ENCODE measurements around the gene WDFY2. TPM values are rescaled to one million over a fixed set of nuclear protein-coding genes. Genes with fewer than 3 reads are reported as not detected.

The WDFY2 gene
- total and polyA plus RNA-seq, 2 of the 13 experiments (the other 11 are each of a cell fraction or from before 2014, with no cell fraction given), result 22.6 to 27.0 TPM

GRCh38 chr13:51552027-51552426, 32.2 kb upstream of the WDFY2 start:
- H3K4me1 ChIP-seq (ENCODE audit: insufficient read depth, low read length), result peaks cover 28% of the 10 kb centered on the region
- H3K4me3 ChIP-seq (replicated peaks in 1 of 3; ENCODE audit: insufficient read depth in 1 of 3, low read depth in 2 of 3, low read length in 3 of 3), result no peak overlapping the region
- TF ChIP-seq CENPT (CRISPR knock-in tag; IDR thresholded peaks at IDR 0.05; ENCODE audit: low read depth) (no peak), AHR (CRISPR knock-in tag; IDR thresholded peaks at IDR 0.05) (no peak), MEIS1 (CRISPR knock-in tag; IDR thresholded peaks at IDR 0.05; ENCODE audit: borderline replicate concordance) (no peak), FOXK1 (CRISPR knock-in tag; IDR thresholded peaks at IDR 0.05; ENCODE audit: borderline replicate concordance, low read depth) (no peak), HOXA9 (CRISPR knock-in tag; IDR thresholded peaks at IDR 0.05; ENCODE audit: borderline replicate concordance) (no peak), EP300 (IDR thresholded peaks at IDR 0.05; ENCODE audit: low read depth in 2 of 2, low read length in 2 of 2) (no peak), EP300 (CRISPR knock-in tag; IDR thresholded peaks at IDR 0.05; ENCODE audit: borderline replicate concordance) (no peak), PHF8 (CRISPR knock-in tag; IDR thresholded peaks at IDR 0.05) (no peak), SOX5 (CRISPR knock-in tag; IDR thresholded peaks at IDR 0.05; ENCODE audit: borderline replicate concordance) (no peak), DR1 (CRISPR knock-in tag; IDR thresholded peaks at IDR 0.05) (no peak), ARHGAP35 (CRISPR knock-in tag; IDR thresholded peaks at IDR 0.05; ENCODE audit: borderline replicate concordance) (no peak)
- H3K79me2 ChIP-seq (ENCODE audit: insufficient read depth, low read length), result no peaks in the 10 kb centered on the region
- POLR2A ChIA-PET, result interaction anchor here (3.5 kb wide), 1 partner anchor 99 kb away, joined by 15 read pairs; the partner anchor contains the start of gene INTS6
- BruUV-seq (replicated peaks), result no TSS peak
- in situ Hi-C loops (cut with HindIII; ENCODE audit: extremely low pct_ligation_motif_present, low pct_unique_long_range_greater_than_20kb) (no loop called here), intact Hi-C loops (cut with micrococcal nuclease; ENCODE audit: unreplicated experiment) (no loop called here)
- ATAC-seq (no peak), DNase-seq (ENCODE audit: low spot score) (no peak), FAIRE-seq (no peak)
- H4K20me1 ChIP-seq (ENCODE audit: insufficient read depth, low read length), result no peaks in the 10 kb centered on the region
- H3K36me3 ChIP-seq (replicated peaks in 1 of 2; ENCODE audit: control insufficient read depth in 1 of 2, insufficient read depth in 2 of 2, low read length in 2 of 2), result no peaks in the 10 kb centered on the region
- CTCF ChIA-PET (ENCODE audit: low intra/inter-chr PET ratio, low total read pairs), result no interaction called here
- 74% methylated on average over 2 of the region's 2 CpGs for WGBS (ENCODE audit: low lambda C conversion rate)
- no peak overlapping the region for H2AFZ ChIP-seq (ENCODE audit: low read length)
- H3K4me2 ChIP-seq (ENCODE audit: low read depth, low read length), result no peak overlapping the region
- H3K27ac ChIP-seq (ENCODE audit: extremely low read length, insufficient read depth, low read length), result no peak overlapping the region
- H3K27me3 ChIP-seq (ENCODE audit: control insufficient read depth in 1 of 2, insufficient read depth in 2 of 2, low read length in 2 of 2), result no peaks in the 10 kb centered on the region
- no peaks in the 10 kb centered on the region for H3K9me3 ChIP-seq (ENCODE audit: low read length)
- no peak overlapping the region for H3K9ac ChIP-seq (ENCODE audit: insufficient read depth, low read depth, low read length)

All from HepG2 (cell line).